H9 (cell line): ENCODE measurements around the gene SKIL. TPM values are rescaled to one million over a fixed set of nuclear protein-coding genes. Genes with fewer than 3 reads are reported as not detected.

Experiments
- DNase-seq: peaks from one replicate; pipeline ENCODE4 v3.0.0-alpha.2; 2017
- H2AFZ ChIP-seq: one replicate; pipeline ENCODE4 v1.6.1; 2013; ENCODE audit warnings: mild to moderate bottlenecking, low read length, control low read depth, moderate library complexity
- H2AK5ac ChIP-seq: 2 replicates; pipeline ENCODE4 v1.6.1; 2013; ENCODE audit warnings: low read length, control low read depth, mixed read lengths; ENCODE audit not compliant: insufficient read length
- H2BK120ac ChIP-seq: one replicate; pipeline ENCODE4 v1.6.1; 2013; ENCODE audit warnings: low read depth, mild to moderate bottlenecking, low read length, control low read depth, inconsistent platforms; ENCODE audit not compliant: poor library complexity, severe bottlenecking
- H2BK12ac ChIP-seq: 2 replicates; pipeline ENCODE4 v1.6.1; 2013; ENCODE audit warnings: low read length, control low read depth, mixed read lengths, low read depth; ENCODE audit not compliant: insufficient read length
- H2BK15ac ChIP-seq: 2 replicates; pipeline ENCODE4 v1.6.1; 2013; ENCODE audit warnings: low read depth, low read length, control low read depth
- H2BK20ac ChIP-seq: one replicate; pipeline ENCODE4 v1.6.1; 2013; ENCODE audit warnings: low read depth, mild to moderate bottlenecking, low read length, control low read depth, inconsistent platforms; ENCODE audit not compliant: poor library complexity, severe bottlenecking
- H2BK5ac ChIP-seq: 2 replicates; pipeline ENCODE4 v1.6.1; 2013; ENCODE audit warnings: low read length, control low read depth, mixed read lengths; ENCODE audit not compliant: insufficient read length
- H3K14ac ChIP-seq: 2 replicates; pipeline ENCODE4 v1.6.1; 2013; ENCODE audit warnings: low read length, control low read depth; ENCODE audit not compliant: insufficient read depth
- H3K18ac ChIP-seq: 2 replicates; pipeline ENCODE4 v1.6.1; 2013; ENCODE audit warnings: low read depth, mild to moderate bottlenecking, mixed read lengths, low read length, control low read depth; ENCODE audit not compliant: insufficient read length
- H3K23ac ChIP-seq: 2 replicates; pipeline ENCODE4 v1.6.1; 2013; ENCODE audit warnings: low read length, control low read depth, mixed read lengths, low read depth; ENCODE audit not compliant: insufficient read length
- H3K23me2 ChIP-seq: 2 replicates; pipeline ENCODE4 v1.6.1; 2013; ENCODE audit warnings: low read depth, mild to moderate bottlenecking, mixed read lengths, low read length, control low read depth; ENCODE audit not compliant: insufficient read length, poor library complexity, severe bottlenecking
- H3K27ac ChIP-seq: 2 replicates; pipeline ENCODE4 v1.5.1; 2013; ENCODE audit warnings: low read length, control low read depth, mixed read lengths, low read depth; ENCODE audit not compliant: insufficient read length
- H3K27me3 ChIP-seq: 2 replicates; pipeline ENCODE4 v1.6.1; 2013; ENCODE audit warnings: low read length, control low read depth, inconsistent platforms; ENCODE audit not compliant: insufficient read depth
- H3K4ac ChIP-seq: 2 replicates; pipeline ENCODE4 v1.6.1; 2013; ENCODE audit warnings: low read depth, mild to moderate bottlenecking, control low read depth, inconsistent platforms, low read length, moderate library complexity
- H3K4me1 ChIP-seq: 2 replicates; pipeline ENCODE4 v1.6.1; 2013; ENCODE audit warnings: low read length, control low read depth, inconsistent platforms; ENCODE audit not compliant: insufficient read depth
- H3K4me2 ChIP-seq: 2 replicates; pipeline ENCODE4 v1.6.1; 2013; ENCODE audit warnings: low read length, control low read depth, mixed read lengths; ENCODE audit not compliant: insufficient read length, insufficient read depth
- H3K56ac ChIP-seq: 2 replicates; pipeline ENCODE4 v1.6.1; 2013; ENCODE audit warnings: low read depth, mild to moderate bottlenecking, mixed read lengths, low read length, control low read depth; ENCODE audit not compliant: insufficient read length
- H3K79me1 ChIP-seq: 2 replicates; pipeline ENCODE4 v1.6.1; 2013; ENCODE audit warnings: low read depth, mild to moderate bottlenecking, moderate library complexity, low read length, control low read depth, inconsistent platforms; ENCODE audit not compliant: insufficient read depth, poor library complexity, severe bottlenecking
- H3K79me2 ChIP-seq: 2 replicates; pipeline ENCODE4 v1.6.1; 2013; ENCODE audit warnings: low read length, control low read depth, inconsistent platforms; ENCODE audit not compliant: insufficient read depth
- H3K9ac ChIP-seq: 2 replicates; pipeline ENCODE4 v1.6.1; 2013; ENCODE audit warnings: low read length, control low read depth, mixed read lengths; ENCODE audit not compliant: insufficient read length; ENCODE audit errors: extremely low read depth
- H3K9me3 ChIP-seq: one replicate; pipeline ENCODE4 v1.6.1; 2013; ENCODE audit warnings: low read depth, low read length, inconsistent platforms; ENCODE audit not compliant: control insufficient read depth
- H3T11ph ChIP-seq: one replicate; pipeline ENCODE4 v1.6.1; 2013; ENCODE audit warnings: mild to moderate bottlenecking, low read length, control low read depth, inconsistent platforms
- H4K20me1 ChIP-seq: one replicate; pipeline ENCODE4 v1.6.1; 2013; ENCODE audit not compliant: control insufficient read depth, insufficient read length, insufficient read depth
- H4K5ac ChIP-seq: 2 replicates; pipeline ENCODE4 v1.6.1; 2013; ENCODE audit warnings: low read depth, mild to moderate bottlenecking, mixed read lengths, low read length, control low read depth; ENCODE audit not compliant: insufficient read length
- H4K8ac ChIP-seq: replicated peaks from 2 replicates; pipeline ENCODE4 v1.6.1; 2013; ENCODE audit warnings: low read length, control low read depth, mixed read lengths, low read depth; ENCODE audit not compliant: insufficient read length
- H4K91ac ChIP-seq: 2 replicates; pipeline ENCODE4 v1.6.1; 2013; ENCODE audit warnings: low read depth, mild to moderate bottlenecking, moderate library complexity, mixed read lengths, low read length, control low read depth; ENCODE audit not compliant: insufficient read length
- H3K27ac Mint-ChIP-seq, 3 experiments: 2 replicates in 2 of 3; 3 replicates in 1 of 3; pipeline ENCODE4 v1.8.0; 2020 to 2021; ENCODE audit warnings: mixed read lengths in 3 of 3, mild to moderate bottlenecking in 1 of 3, moderate library complexity in 1 of 3
- H3K27me3 Mint-ChIP-seq: 2 replicates; pipeline ENCODE4 v1.8.0; 2021; ENCODE audit warnings: low read depth, mild to moderate bottlenecking, moderate library complexity, mixed read lengths
- H3K36me3 Mint-ChIP-seq, 3 experiments: 2 replicates in 2 of 3; 3 replicates in 1 of 3; pipeline ENCODE4 v1.8.0; 2020 to 2021; ENCODE audit warnings: low read depth in 3 of 3, mixed read lengths in 3 of 3; ENCODE audit not compliant: insufficient read depth in 1 of 3
- H3K4me1 Mint-ChIP-seq, 2 experiments: 2 replicates each; pipeline ENCODE4 v1.8.0; 2020; ENCODE audit warnings: mixed read lengths in 2 of 2
- H3K4me3 Mint-ChIP-seq, 2 experiments: 2 replicates in 1 of 2; 3 replicates in 1 of 2; pipeline ENCODE4 v1.8.0; 2020 to 2021; ENCODE audit warnings: mild to moderate bottlenecking in 2 of 2, mixed read lengths in 2 of 2, moderate library complexity in 1 of 2
- H3K9me3 Mint-ChIP-seq, 2 experiments: 2 replicates in 1 of 2; 3 replicates in 1 of 2; pipeline ENCODE4 v1.8.0; 2020; ENCODE audit warnings: mild to moderate bottlenecking in 2 of 2, mixed read lengths in 2 of 2, moderate library complexity in 1 of 2
- WGBS: extraction: QIAGEN DNeasy Blood & Tissue Kit; methylation state at CpG from one replicate; pipeline ENCODE4 v1.1.7; 2013; ENCODE audit warnings: missing lambda C conversion rate, low lambda C conversion rate, mixed read lengths; ENCODE audit not compliant: insufficient read length; ENCODE audit errors: extremely low coverage; 5-methylcytosine and 5-hydroxymethylcytosine counted together
- total RNA-seq: library from RNA; stranded (reverse); gene quantifications from 2 replicates; pipeline ENCODE4 v1.2.1, GENCODE V29; 2021
- TF ChIP-seq, protein P1 (sequence below): fragments of 200-600 bp; sonication (generic); conservative IDR thresholded peaks from 3 replicates; pipeline ENCODE4 v1.8.0; 2021; ENCODE audit warnings: antibody characterized with exemption, mild to moderate bottlenecking

Gene SKIL
- total RNA-seq, 1 experiment from 2014 or later, result 170 TPM

DNA sequence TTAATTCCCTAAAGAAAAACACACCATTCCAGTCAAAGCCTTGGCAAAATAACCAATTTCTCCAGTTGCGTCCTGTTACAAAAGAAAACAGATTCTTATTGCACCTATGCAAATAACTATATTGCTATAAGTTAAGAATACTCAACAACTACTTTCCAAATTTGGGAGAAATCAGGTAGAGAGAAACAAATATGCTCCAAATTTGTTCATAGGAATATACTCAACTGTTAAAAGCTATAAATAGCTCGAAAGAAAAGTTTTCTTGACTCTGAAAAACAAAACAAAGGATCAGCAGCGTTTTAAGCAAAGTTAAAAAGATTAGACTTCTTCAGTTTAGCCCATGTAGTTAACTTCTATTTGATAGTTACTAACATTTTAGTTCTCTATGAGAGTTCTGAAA, 20.1 kb upstream of the SKIL start:
- H4K5ac ChIP-seq, result no peak overlapping the region
- H4K20me1 ChIP-seq, result no peaks in the 10 kb centered on the region
- peaks cover 4% of the 10 kb centered on the region for H3K27me3 Mint-ChIP-seq
- no peak overlapping the region for H2BK120ac ChIP-seq
- H3K36me3 Mint-ChIP-seq, result peaks cover 19 to 32% (median 22%) of the 10 kb centered on the region in 3 experiments
- H3K14ac ChIP-seq, result no peak overlapping the region
- H3K27ac ChIP-seq, result no peak overlapping the region
- H3K9me3 ChIP-seq, result peaks cover 6% of the 10 kb centered on the region
- no peak overlapping the region for H2BK5ac ChIP-seq
- no peak overlapping the region for H3T11ph ChIP-seq
- no peak overlapping the region for H3K4ac ChIP-seq
- whole genome bisulfite sequencing, result no CpG with 5 or more reads among the region's 3 CpGs
- no peak overlapping the region for H3K18ac ChIP-seq
- no peaks in the 10 kb centered on the region for H3K79me2 ChIP-seq
- no peaks in the 10 kb centered on the region for H3K4me1 Mint-ChIP-seq
- H2BK20ac ChIP-seq, result no peak overlapping the region
- no peak overlapping the region for H2BK15ac ChIP-seq
- H3K79me1 ChIP-seq, result no peaks in the 10 kb centered on the region
- no peak overlapping the region for H3K27ac Mint-ChIP-seq
- H2BK12ac ChIP-seq, result no peak overlapping the region
- H3K9me3 Mint-ChIP-seq, result peaks cover 39 to 53% of the 10 kb centered on the region in 2 experiments
- H2AK5ac ChIP-seq, result no peak overlapping the region
- TF ChIP-seq, protein P1, sequence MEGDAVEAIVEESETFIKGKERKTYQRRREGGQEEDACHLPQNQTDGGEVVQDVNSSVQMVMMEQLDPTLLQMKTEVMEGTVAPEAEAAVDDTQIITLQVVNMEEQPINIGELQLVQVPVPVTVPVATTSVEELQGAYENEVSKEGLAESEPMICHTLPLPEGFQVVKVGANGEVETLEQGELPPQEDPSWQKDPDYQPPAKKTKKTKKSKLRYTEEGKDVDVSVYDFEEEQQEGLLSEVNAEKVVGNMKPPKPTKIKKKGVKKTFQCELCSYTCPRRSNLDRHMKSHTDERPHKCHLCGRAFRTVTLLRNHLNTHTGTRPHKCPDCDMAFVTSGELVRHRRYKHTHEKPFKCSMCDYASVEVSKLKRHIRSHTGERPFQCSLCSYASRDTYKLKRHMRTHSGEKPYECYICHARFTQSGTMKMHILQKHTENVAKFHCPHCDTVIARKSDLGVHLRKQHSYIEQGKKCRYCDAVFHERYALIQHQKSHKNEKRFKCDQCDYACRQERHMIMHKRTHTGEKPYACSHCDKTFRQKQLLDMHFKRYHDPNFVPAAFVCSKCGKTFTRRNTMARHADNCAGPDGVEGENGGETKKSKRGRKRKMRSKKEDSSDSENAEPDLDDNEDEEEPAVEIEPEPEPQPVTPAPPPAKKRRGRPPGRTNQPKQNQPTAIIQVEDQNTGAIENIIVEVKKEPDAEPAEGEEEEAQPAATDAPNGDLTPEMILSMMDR, result no peak
- H3K27me3 ChIP-seq, result no peaks in the 10 kb centered on the region
- H3K9ac ChIP-seq, result no peak overlapping the region
- H3K4me1 ChIP-seq, result no peaks in the 10 kb centered on the region
- no peak overlapping the region for H3K4me3 Mint-ChIP-seq
- no peak overlapping the region for H3K56ac ChIP-seq
- no peak overlapping the region for H4K91ac ChIP-seq
- H2AFZ ChIP-seq, result no peak overlapping the region
- no peak for DNase-seq
- no peaks in the 10 kb centered on the region for H3K23me2 ChIP-seq
- no peak overlapping the region for H3K4me2 ChIP-seq
- no peak overlapping the region for H3K23ac ChIP-seq
- H4K8ac ChIP-seq, result no peak overlapping the region
